Adrenal gland (tissue), 12 donors: Measurements from ENCODE around the gene LRCH1. TPM values are rescaled to one million over a fixed set of nuclear protein-coding genes. Genes with fewer than 3 reads are reported as not detected.
A peak's percentile ranks its signal among the peaks of the same experiment; 100 is the strongest.

Experiments
- DNase-seq, 7 donors: peaks; one replicate each; pipeline ENCODE4 v3.0.0-alpha.2; 2019 to 2020
- H3K27ac ChIP-seq, 5 donors: fragments of 200-600 bp; sonication (generic) in 4 of 5; 1 replicate in 3 of 5; 2 replicates in 2 of 5; pipeline versions ENCODE4 v1.5.1 to v1.8.0; 2016 to 2020; ENCODE audit warnings: mild to moderate bottlenecking in 1 of 5
- H3K27me3 ChIP-seq: fragments of 200-600 bp; 2 replicates; pipeline ENCODE4 v1.8.0; 2021
- H3K36me3 ChIP-seq, 2 donors: fragments of 200-600 bp; replicated peaks in 1 of 2; 1 replicate in 1 of 2; 2 replicates in 1 of 2; pipeline versions ENCODE4 v1.5.1 to v1.8.0; 2018 to 2022
- H3K4me1 ChIP-seq, 2 donors: fragments of 200-600 bp; replicated peaks in 1 of 2; 1 replicate in 1 of 2; 2 replicates in 1 of 2; pipeline versions ENCODE4 v1.5.1 to v1.8.0; 2018 to 2021
- H3K4me3 ChIP-seq, 4 donors: fragments of 200-600 bp; sonication (generic) in 3 of 4; one replicate each; pipeline ENCODE4 v1.5.1; 2016 to 2018
- H3K9me3 ChIP-seq, 3 donors: fragments of 200-600 bp; sonication (generic) in 1 of 3; replicated peaks in 1 of 3; 1 replicate in 2 of 3; 2 replicates in 1 of 3; pipeline versions ENCODE4 v1.5.1 to v1.8.0; 2016 to 2021
- CTCF ChIP-seq, 6 experiments: fragments of 450-650 bp in 4 of 6; fragments of 200-600 bp in 2 of 6; sonication (generic) in 1 of 6; IDR thresholded peaks; 1 replicate in 5 of 6; 2 replicates in 1 of 6; pipeline versions ENCODE4 v1.5.1 to v1.8.0; 2016 to 2021; ENCODE audit warnings: antibody characterized with exemption in 6 of 6, mild to moderate bottlenecking in 2 of 6, moderate library complexity in 1 of 6
- POLR2A ChIP-seq, 2 donors: fragments of 450-650 bp; IDR thresholded peaks; one replicate each; pipeline ENCODE4 v1.6.1; 2017; ENCODE audit warnings: antibody characterized with exemption in 2 of 2, mild to moderate bottlenecking in 2 of 2, moderate library complexity in 1 of 2
- WGBS, 4 donors: extraction: QIAGEN DNeasy Blood & Tissue Kit in 2 of 4; methylation state at CpG; one replicate each; pipeline versions ENCODE4 v1.1.5 to v1.1.7; 2013 to 2017; 5-methylcytosine and 5-hydroxymethylcytosine counted together
- intact Hi-C, 2 donors: fragments of 100-400 bp; cut with DNase I; formaldehyde crosslinking; loops; one replicate each; pipeline versions ENCODE4 v1.14.1 to v1.15.0; 2022 to 2023
- polyA plus RNA-seq, 3 donors: library from polyadenylated mRNA; stranded (reverse); fragments of 200-250 nt in 2 of 3; fragments of 350-450 nt in 1 of 3; fragmentation: Illumina TruSeq in 1 of 3; extraction: RNeasy Lipid Tissue Mini Kit (QIAGEN cat#74804) in 1 of 3; gene quantifications; one replicate each; pipeline ENCODE4 v1.2.3, GENCODE V29; 2013 to 2014
- total RNA-seq, 9 donors: library from RNA; depleted of rRNA in 4 of 9; stranded (reverse); fragments of >200 nt in 4 of 9; fragments of 120-200 nt in 1 of 9; fragmentation: NEBNext Ultra II Directional in 1 of 9; extraction: Animal tissue kit (Norgen Biotek cat#: 25700) in 1 of 9; gene quantifications; one replicate each; pipeline versions ENCODE4 v1.1.0 to v1.2.4, GENCODE V29; 2013 to 2023
- donor health status: healthy with polysubstance abuse.
- donor health status: Bipolar disorder and iron deficiency.
- donor health status: DM: yes; HTN: yes; CAD: no.
- donor health status: DM: no; HTN: no; CAD: no.
- donor health status: DM: no; HTN: no; CAD: no.
- donor health status: DM: yes; HTN: yes; CAD: no.

Gene LRCH1
- total and polyA plus RNA-seq, 12 donors, result 2.8 to 13.6 (median 8.4) TPM

GRCh38 chr13:46682707-46683106, 129.7 kb downstream of the LRCH1 start:
- intact Hi-C loops, result no loop called here
- Histone ChIP-seq H3K9me3 (no peaks in the 10 kb centered on the region), H3K4me1 (peaks cover 9 to 41% of the 10 kb centered on the region in 2 donors), H3K27ac (no peak overlapping the region), H3K27me3 (no peaks in the 10 kb centered on the region), H3K4me3 (no peak overlapping the region), H3K36me3 (no peaks in the 10 kb centered on the region)
- 100% methylated on average over 1 of the region's 1 CpG for WGBS, 4 donors
- no peak for DNase-seq
- no peak for TF ChIP-seq CTCF (IDR thresholded peaks at IDR 0.05)
- no peak for TF ChIP-seq POLR2A (IDR thresholded peaks at IDR 0.05)

GRCh38 chr13:46683676-46684260, 130.8 kb downstream of the LRCH1 start:
- H3K4me1 ChIP-seq, result peaks cover 14 to 50% of the 10 kb centered on the region in 2 donors
- TF ChIP-seq CTCF (IDR thresholded peaks at IDR 0.05), result no peak
- no peak for TF ChIP-seq POLR2A (IDR thresholded peaks at IDR 0.05)
- H3K36me3 ChIP-seq, result peaks cover 0 to 3% of the 10 kb centered on the region in 2 donors

GRCh38 chr13:46684287-46685001, 131.5 kb downstream of the LRCH1 start:
- Histone ChIP-seq H3K4me3 (no peak overlapping the region), H3K4me1 (peaks cover 14 to 45% of the 10 kb centered on the region in 2 donors), H3K36me3 (peaks cover 0 to 3% of the 10 kb centered on the region in 2 donors), H3K27me3 (no peaks in the 10 kb centered on the region), H3K9me3 (no peaks in the 10 kb centered on the region), H3K27ac (peak overlapping the region in 2 of 5 donors; percentile 2 to 19)
- no peak for DNase-seq
- TF ChIP-seq POLR2A (IDR thresholded peaks at IDR 0.05) (no peak), CTCF (IDR thresholded peaks at IDR 0.05) (peak in 3 of 6 experiments; percentile 7 to 30 (median 10))
- WGBS, 4 donors, result 60 to 72% (median 67%) methylated on average over 3 of the region's 3 CpGs
- intact Hi-C loops, result no loop called here

More at GRCh38 chr13:46683676-46684260, 130.8 kb downstream of the LRCH1 start:
- WGBS, 4 donors, result 63 to 75% (median 67%) methylated on average over 1 of the region's 1 CpG
- no peaks in the 10 kb centered on the region for H3K27me3 ChIP-seq
- DNase-seq, result no peak
- no peaks in the 10 kb centered on the region for H3K9me3 ChIP-seq
- H3K27ac ChIP-seq, result no peak overlapping the region
- no peak overlapping the region for H3K4me3 ChIP-seq
- intact Hi-C loops, result no loop called here

GRCh38 chr13:46685006-46685730, 132.2 kb downstream of the LRCH1 start:
- no peak for DNase-seq
- peak overlapping the region in 2 of 5 donors; percentile 2 to 19 for H3K27ac ChIP-seq
- intact Hi-C loops, result no loop called here
- 66 to 80% (median 79%) methylated on average over 10 of the region's 10 CpGs for WGBS, 4 donors
- H3K9me3 ChIP-seq, result no peaks in the 10 kb centered on the region
- no peak overlapping the region for H3K4me3 ChIP-seq
- H3K4me1 ChIP-seq, result peaks cover 14 to 39% of the 10 kb centered on the region in 2 donors
- TF ChIP-seq CTCF (IDR thresholded peaks at IDR 0.05) (no peak), POLR2A (IDR thresholded peaks at IDR 0.05) (no peak)
- no peaks in the 10 kb centered on the region for H3K27me3 ChIP-seq
- H3K36me3 ChIP-seq, result peaks cover 0 to 3% of the 10 kb centered on the region in 2 donors
